Measurements from ENCODE around the gene EIF3D.

The EIF3D gene

DNA sequence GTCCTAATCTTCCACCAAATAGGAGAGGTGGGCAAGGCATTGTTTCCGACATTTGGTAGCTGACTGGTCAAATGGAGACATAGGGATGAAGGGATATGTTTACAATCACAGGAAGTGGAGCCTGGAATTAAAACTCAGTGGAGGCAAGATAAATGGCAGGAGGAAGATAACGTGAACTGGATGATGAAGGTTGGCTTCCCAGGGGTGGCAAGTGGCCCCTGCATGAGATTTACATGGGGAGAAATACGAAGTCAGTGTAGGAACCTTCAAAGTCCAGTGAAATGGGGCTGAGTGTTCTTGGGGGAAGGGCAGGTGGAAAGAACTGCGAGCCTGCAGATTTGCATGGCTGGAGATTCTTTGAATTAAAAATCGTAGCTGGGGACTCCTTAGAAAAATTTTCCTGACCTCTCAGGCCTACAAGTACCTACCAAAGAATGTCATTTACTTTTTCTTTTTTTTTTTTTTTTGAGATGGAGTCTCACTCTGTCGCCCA, 21.4 kb downstream of the EIF3D start:
- Histone ChIP-seq H2AFZ (peak overlapping the region; percentile 83), H3K79me2 (no peaks in the 10 kb centered on the region), H3K4me3 (ENCODE audit: low read depth, low read length) (peak overlapping the region; percentile 64), H3K27me3 (ENCODE audit: control insufficient read depth, insufficient read depth, low read length) (no peaks in the 10 kb centered on the region), H3K4me1 (no peaks in the 10 kb centered on the region), H3K27ac (peak overlapping the region; percentile 39), H3K36me3 (ENCODE audit: control insufficient read depth, insufficient read depth, low read length) (no peaks in the 10 kb centered on the region), H3K4me2 (ENCODE audit: low read length) (peak overlapping the region; percentile 80), H3K9ac (no peak overlapping the region), H3K9me3 (ENCODE audit: control insufficient read depth, low read length) (no peaks in the 10 kb centered on the region)
- no peak for TF ChIP-seq CTCF (IDR thresholded peaks at IDR 0.05)

DNA sequence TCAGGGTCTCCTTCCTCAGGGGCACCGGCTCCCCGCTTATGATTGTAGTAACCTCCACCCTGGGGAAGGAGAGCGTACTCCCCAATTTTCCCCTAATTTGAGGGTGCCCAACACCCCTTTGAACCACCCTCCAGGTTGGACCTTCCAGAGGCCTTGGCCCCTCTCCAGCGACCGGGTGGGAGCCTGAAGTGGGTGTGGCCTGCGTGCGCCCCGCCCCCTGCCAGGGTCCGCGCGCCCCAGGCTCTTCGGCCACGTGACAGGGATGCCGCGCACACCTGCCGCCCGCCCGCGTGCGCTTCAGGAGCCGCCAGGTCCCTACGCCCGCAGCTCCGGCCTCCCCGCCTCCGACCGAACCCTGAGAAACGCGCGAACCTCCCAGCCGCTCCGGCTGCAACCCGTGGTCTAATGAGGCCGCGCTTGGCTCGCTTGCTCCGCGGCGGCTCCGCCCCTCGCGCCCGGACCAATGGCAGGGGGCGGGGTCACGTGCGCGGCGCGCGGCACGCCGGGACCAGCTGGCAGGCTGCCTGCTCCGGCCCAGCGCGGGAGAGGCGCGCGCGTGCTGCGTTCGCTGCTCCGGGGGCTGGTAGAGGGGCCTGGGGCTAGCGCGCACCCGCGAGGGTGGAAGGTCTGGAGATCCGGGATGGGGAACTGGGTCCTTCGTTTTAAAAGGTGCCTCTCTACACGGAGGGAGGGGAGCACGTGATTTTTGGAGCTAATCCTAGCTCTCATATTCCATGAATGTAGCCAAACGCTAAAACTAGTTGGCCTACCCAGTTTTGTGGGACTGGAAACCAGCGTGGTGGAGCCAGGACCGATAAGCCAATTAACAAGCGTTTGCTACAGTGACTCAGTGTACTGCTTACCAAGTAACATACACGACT, 22.1 kb downstream of the EIF3D start, which contains the start of gene FOXRED2:
Gene FOXRED2 (minus strand): TSS at position 404 of the 881 bp plus-strand sequence. CDS start 618 bp downstream, outside the sequence.
- H3K27me3 ChIP-seq (ENCODE audit: control insufficient read depth, insufficient read depth, low read length), result no peaks in the 10 kb centered on the region
- H3K36me3 ChIP-seq (ENCODE audit: control insufficient read depth, insufficient read depth, low read length), result no peaks in the 10 kb centered on the region
- H3K9ac ChIP-seq, result no peak within 1 kb of the TSS
- H3K4me1 ChIP-seq, result no peaks in the 10 kb centered on the region
- TF ChIP-seq CTCF (IDR thresholded peaks at IDR 0.05), result no peak
- peak within 1 kb of the TSS; percentile 64 for H3K4me3 ChIP-seq (ENCODE audit: low read depth, low read length)
- H3K4me2 ChIP-seq (ENCODE audit: low read length), result peak within 1 kb of the TSS; percentile 80
- H3K9me3 ChIP-seq (ENCODE audit: control insufficient read depth, low read length), result no peaks in the 10 kb centered on the region
- peak within 1 kb of the TSS; percentile 83 for H2AFZ ChIP-seq
- peak within 1 kb of the TSS; percentile 39 for H3K27ac ChIP-seq
- H3K79me2 ChIP-seq, result no peaks in the 10 kb centered on the region

- H3K9me3 ChIP-seq (ENCODE audit: control insufficient read depth, low read length), result no peaks in the 10 kb centered on the region
- no peaks in the 10 kb centered on the region for H3K36me3 ChIP-seq (ENCODE audit: control insufficient read depth, insufficient read depth, low read length)
- no peaks in the 10 kb centered on the region for H3K27me3 ChIP-seq (ENCODE audit: control insufficient read depth, insufficient read depth, low read length)
- H3K27ac ChIP-seq, result no peak overlapping the region
- H3K4me3 ChIP-seq (ENCODE audit: low read depth, low read length), result peak overlapping the region; percentile 64
- H3K9ac ChIP-seq, result no peak overlapping the region
- no peaks in the 10 kb centered on the region for H3K79me2 ChIP-seq
- H3K4me1 ChIP-seq, result no peaks in the 10 kb centered on the region
- H3K4me2 ChIP-seq (ENCODE audit: low read length), result peak overlapping the region; percentile 80
- H2AFZ ChIP-seq, result peak overlapping the region; percentile 83
- TF ChIP-seq CTCF (IDR thresholded peaks at IDR 0.05), result no peak
Observed at GRCh38 chr22:36505998-36506635, 22.8 kb downstream of the EIF3D start.

GRCh38 chr22:36497910-36498665, 30.9 kb downstream of the EIF3D start:
- no peak overlapping the region for H3K9ac ChIP-seq
- H3K9me3 ChIP-seq (ENCODE audit: control insufficient read depth, low read length), result no peaks in the 10 kb centered on the region
- TF ChIP-seq CTCF (IDR thresholded peaks at IDR 0.05), result no peak
- no peaks in the 10 kb centered on the region for H3K4me1 ChIP-seq
- no peak overlapping the region for H3K27ac ChIP-seq
- no peak overlapping the region for H3K4me2 ChIP-seq (ENCODE audit: low read length)
- no peaks in the 10 kb centered on the region for H3K79me2 ChIP-seq
- H3K4me3 ChIP-seq (ENCODE audit: low read depth, low read length), result no peak overlapping the region
- no peak overlapping the region for H2AFZ ChIP-seq
- H3K27me3 ChIP-seq (ENCODE audit: control insufficient read depth, insufficient read depth, low read length), result no peaks in the 10 kb centered on the region
- H3K36me3 ChIP-seq (ENCODE audit: control insufficient read depth, insufficient read depth, low read length), result no peaks in the 10 kb centered on the region

Measured in parathyroid adenoma (tissue), 2 donors.